Activated naive CD8-positive, alpha-beta T cell treated with anti-CD3 and anti-CD28 coated beads, Interleukin-2, amount 50 U/mL, for 16 hours (primary cell): ENCODE data around the gene BDH1.

ENCODE experiments used
- DNase-seq: peaks from one replicate; pipeline ENCODE4 v3.0.0-alpha.2; 2020; ENCODE audit warnings: low read depth, low spot score

Gene BDH1

DNA sequence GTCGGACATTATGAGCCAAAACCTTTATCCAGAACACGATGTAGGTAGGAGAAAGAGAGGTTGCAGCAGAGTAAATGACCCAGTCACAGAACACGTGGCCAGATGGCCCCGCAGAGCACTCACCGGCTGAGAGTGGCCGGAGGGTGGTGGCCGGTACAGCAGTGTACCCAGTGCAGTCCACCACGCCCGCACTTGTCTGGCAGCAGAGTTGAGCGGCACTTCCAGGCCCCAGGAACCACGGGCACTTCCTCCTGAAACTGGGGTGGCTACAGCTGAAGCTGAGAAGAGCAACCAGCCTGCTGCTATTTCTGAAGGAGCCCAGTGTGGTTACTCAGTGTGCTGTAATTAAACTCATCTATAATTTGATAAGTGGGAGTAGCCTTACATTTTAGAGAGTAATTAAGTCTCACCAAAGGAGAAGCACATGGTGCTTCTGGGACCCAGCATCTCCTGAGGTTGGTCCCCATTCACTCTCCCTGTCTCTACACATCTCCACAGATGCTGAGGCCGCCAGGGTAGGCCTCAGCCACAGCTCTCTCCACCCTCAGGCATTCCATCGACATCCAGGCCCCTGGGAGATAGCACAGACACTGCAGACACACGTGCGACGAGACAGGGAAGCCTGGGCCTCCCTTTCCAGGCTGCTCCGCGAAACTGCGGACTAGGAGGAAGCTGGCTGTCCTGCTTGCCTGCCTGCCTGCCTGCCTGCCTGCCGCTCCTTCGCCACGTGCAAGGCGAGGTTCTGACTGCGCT lies 49.8 kb downstream of the BDH1 start:
- no peak for DNase-seq

DNA sequence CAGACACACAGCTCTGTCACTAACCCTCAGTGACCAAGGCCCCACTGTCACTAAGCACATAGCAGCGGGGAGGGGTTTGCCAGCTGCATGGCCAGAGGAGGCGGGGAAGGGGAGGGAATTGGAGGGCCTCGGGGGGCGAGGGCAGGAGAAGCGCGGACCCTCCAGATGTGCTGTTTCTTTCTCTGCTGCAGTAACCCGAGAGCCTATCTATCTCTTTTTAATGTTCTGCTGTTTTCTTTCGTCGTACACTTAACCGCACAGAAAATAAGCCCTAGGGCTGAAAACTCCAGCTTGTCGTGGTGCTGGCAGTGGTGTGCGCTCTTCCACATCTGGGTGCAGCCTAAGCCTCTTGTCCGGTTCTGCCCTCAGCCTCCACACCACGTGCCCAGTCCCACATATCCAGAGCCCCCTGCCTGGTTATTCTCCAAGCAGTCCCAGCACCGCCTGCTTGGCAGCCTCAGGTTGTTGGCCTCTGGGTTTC lies 51.1 kb downstream of the BDH1 start:
- no peak for DNase-seq

DNA sequence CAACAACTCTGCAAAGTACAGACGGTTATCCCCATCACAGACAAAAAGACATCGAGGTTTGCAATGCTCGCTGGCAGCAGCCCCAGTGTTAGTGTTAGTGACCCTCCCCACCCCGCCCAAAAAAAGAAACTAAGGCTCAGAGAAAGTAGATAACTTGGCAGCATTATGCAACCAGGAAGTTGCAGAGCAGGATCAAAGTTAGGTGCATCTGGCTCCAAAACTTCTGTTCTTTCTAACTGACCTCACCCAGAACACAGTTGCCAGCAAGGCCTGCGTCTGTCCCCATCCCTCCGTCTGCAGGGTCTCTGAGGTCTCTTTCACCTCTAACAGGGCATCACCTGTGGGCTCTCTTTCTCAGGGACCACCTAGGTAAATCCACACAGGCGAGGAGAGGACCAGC lies 51.5 kb downstream of the BDH1 start:
- DNase-seq: no peak

DNA sequence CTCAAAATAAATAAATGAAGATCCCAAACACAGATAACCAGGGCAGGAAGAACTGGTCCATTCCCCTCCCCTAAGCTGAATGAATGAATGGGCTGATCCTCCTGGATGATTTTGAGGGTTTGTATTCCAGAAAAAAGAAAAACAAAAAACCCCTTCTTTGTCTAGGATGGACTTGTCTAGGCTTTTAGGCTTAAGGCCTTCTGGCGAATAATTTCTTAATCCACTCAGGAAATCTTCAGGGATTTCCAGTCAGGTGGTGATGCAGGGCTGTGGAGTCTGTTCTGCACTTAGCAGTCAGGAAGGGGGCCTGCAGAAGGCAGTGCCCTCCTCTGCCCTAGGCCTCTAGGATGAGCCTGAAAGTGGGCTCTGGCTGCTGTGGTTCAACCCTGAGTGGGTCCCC lies 52.1 kb downstream of the BDH1 start:
- no peak for DNase-seq

DNA sequence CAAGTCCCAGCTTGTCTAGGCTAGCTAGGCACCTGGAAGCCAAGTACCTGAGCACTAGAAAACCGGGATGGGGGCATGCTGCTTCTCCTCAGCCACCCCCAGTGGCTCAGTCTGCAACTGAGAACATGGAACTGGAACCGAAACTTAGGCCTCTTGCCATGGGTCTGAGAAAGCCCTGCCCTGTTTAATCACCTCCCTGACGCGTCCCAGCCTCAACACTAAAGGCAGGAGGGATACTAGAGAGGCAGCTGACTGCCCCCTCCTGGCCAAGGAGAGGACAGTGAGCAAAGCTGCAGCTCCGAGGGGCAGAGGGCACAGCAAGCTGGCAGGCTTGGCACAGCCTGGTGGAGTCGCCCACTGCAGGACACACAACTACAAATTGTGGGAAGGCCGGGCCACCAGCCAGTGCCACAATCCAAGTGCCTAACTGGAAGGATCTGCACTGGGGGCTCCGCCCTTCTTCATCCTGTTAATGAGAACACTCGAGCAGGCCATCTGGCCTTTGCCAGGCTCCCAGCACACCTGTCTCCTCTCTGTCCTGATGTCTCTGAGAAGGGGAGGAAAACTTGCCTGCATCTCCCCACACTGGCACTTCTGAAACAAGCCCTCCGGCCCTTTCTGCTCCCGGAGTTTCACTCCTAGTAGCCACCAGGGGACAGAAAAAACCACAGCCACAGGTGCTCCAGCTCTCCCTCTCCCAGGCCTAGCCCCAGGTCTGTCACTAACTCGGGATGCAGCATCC lies 53.7 kb downstream of the BDH1 start:
- DNase-seq: no peak

DNA sequence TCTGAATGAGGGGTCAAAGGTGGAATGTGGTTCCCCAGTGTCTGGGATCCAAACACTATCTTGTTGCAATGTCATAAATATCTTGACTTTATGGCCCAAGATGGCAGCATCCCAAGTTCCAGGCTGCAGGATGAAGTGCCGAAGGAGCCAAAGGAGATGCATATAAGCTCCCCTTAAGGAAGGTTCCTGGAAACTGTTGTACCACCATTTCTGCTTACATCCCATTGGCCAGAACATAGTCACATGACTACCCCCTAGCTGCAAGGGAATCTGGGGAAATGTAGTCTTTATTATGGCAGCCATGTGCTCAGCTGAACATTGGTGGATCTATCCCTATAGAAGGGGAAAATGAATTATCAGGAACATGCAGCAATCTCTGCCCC lies 54.3 kb downstream of the BDH1 start:
- no peak for DNase-seq

DNA sequence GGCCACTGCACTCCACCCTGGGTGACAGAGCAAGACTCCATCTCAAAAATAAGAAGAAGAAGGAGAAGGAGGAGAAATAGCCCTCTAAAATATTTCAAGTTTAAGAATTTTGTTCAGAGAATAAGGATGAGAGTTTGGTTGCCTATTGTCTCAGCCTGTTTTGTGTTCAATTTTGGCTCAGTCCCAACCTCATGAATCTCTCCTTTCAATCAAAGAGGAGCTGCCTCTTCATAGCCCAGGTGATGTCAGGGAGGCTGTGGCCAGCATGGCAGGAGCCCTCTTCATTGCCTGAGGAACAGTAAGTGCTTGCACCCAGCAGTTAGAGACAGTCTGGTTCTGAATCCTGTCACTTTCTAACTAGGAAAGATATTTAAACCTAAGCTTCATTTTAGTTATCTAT lies 55.0 kb downstream of the BDH1 start:
- no peak for DNase-seq

DNA sequence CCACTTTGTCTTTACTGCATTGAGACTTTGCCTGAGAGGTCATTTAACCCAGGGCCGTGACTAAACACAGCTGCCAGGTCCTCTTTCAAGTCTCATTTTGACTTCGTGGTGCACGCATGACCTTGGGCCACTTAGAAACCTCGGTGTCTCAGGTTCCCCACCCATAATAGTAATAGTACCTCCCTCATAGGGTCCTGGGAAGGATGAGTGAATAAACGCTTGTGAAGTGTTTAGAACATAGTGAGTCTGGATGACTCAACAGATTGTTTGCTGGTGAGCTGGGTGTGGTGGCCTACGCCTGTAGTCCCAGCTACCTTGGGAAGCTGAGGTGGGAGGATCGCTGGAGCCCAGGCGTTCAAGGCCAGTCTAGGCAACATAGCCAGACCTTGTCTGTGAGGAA lies 56.3 kb downstream of the BDH1 start:
- DNase-seq: no peak

DNA sequence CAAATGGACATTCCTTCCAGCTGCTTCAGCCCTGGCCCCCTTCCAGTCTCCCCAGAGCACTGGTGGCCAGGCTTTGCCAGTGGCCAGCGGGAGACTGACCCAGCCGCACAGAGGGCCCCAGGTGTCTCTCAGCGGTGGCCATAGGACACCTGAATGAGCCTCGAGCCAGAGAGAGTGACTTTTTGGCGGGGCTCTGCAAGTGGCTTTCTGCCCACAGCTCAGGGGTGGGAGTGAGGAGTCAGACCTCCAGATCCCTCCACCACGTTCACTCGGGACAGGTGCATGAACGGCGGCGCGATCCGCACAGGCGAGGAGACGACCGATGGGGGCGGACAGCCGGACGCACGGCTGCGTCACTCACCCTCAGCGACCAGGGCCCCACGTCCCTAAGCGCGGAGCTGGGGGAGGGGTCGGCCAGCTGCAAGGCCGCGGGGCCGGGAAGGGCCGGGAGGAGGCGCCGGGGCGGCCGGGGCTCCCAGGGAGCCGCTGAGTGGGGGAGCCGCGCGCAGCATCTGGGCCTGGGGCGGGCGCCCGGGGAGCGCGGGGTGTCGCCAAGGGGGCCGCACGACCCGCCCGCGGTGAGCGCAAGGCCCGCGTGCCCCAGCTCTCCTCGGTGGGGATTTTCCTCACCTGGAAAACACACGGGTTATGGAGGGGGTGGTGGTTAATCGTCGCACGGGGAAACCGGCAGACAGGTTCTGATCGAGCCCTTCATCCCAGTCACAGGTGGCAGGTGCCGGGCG lies 57.1 kb downstream of the BDH1 start:
- no peak for DNase-seq

DNA sequence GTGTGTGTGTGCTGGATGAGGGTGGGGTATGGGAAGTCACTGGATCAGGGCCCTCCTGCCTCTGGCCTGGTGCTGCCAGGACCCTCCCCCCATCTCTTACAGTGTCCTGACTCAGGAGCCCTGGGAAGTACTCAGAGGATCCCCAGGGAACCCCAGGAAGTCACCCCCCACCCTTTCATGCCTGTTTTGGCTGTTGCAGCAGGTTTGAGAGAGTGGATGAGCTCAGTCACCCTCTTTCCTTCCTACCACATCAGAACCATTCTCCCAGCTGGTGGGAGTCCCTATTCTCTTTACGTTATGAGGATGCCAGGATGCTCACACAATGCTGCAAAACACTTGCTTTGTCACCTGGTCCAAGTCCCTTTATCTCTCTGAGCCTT lies 59.0 kb downstream of the BDH1 start:
- no peak for DNase-seq

DNA sequence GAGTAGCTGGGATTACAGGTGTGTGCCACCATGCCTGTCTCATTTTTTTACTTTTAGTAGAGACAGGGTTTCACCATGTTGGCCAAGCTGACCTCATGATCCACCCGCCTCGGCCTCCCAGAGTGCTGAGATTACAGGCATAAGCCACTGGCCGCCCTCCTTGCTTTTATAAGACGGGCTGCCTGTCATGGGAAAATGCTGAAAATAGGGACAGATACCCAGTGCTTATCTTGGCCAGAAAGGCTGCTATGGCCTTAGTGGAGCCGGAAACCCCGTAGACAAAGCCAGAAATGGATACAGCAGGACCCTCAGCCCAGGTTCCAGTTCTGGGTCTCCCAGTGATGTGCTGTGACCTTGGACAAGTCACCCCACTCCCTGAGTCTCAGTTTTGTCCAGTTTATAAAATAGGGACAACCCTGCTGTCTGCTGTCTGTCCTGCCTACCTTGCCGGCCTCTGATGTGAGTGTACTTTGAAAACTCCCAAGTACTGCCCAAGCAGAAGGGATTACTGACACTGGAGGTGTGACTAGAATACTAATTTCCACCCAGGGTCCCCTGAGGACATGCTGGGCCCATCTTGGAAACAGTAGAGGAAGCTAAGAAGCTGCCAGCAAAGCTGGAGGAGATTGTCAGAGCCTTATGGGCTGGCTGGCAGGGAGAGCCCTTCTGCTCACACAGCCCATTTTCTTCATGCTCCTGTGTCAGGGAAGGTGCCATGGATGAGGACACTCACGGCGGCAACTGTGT lies 59.6 kb downstream of the BDH1 start:
- DNase-seq: no peak

DNA sequence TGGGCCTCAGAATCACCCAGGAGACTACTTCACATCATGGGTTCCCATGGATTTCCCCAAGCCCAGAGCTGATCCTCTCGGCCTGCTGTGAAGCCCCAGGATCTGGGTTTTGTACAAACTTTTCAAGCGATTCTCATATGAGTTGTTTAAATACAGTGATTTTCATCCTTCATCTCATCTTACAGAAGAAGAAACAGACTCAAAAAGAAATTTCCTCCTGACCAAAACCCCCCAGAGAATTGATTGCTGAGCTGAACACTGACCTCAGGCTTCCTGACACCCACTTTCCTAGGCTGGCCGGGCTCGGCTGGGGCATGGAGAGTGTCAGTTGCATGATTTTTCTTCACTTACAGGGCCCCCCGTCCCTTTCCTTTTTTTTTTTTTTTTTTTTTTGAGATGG lies 60.3 kb downstream of the BDH1 start:
- DNase-seq: no peak

DNA sequence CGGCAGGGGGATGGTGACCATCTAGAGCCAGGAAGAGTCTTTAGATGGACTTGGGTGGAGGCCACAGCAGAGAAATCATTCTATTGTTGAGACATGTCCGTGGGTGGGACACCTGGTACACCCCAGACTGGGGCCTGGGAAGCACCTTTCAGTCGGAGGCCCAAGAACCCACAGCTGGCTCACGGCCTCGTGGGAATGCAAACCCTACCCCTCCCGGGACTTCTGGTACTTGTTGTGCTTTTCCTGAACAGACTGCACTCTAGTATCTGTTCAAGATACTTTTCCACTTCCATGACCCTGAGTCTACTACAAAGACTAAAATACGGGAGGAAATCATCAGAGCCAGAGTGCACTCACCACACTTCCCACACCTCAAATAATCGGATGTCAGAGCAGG lies 60.7 kb downstream of the BDH1 start:
- no peak for DNase-seq

DNA sequence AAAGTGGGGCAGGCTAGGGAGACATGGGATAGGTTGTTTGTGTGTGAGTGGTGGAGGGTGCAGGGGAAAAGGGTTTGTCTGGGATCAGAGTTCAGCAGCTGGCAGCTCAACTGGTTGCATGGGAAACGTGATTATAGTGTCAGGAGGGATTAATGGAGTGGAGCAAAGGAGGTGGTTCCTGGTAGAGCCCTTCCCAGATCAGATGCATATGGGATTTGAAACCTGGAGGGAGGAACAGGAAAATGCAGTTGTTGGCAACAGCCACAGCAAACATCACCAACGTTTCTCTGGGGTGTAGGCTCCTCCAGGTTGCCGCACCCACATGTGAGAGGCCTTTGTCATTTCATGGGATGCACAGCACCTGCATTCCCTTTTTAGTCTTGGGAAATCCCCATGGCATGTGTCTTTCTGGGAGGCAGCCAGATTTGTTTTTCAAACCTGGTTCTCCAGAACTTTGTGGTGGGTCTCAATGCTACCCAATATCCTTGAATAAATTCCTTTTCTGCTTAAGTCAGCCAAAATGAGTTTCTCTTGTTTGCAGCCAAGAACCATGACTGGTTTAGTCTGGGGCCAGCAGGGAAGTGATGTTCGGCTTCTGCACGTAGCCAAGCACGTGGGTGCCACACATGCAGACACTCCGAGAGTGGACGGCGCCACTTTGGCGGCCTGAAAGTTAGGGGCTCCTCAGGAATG lies 61.3 kb downstream of the BDH1 start:
- DNase-seq: no peak

DNA sequence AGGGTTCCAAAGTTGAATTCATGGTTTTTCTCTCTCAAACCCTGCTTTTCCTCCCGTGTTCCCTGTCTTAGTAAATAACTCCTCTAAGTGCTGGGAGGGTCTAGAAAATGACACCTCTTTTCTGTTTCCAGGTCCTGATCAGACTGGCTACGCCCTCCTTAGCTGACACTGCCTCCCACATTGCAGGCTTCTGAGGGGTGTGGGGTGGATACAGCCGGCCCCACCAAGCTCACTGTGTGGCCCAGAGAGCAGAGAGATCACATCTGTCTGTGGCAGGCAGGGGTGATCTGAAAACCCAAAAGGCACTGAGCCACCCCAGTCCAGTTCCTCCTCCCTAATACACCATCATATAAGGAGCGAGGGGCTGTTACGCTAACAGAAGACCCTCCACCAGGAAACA lies 62.7 kb downstream of the BDH1 start:
- DNase-seq: no peak

DNA sequence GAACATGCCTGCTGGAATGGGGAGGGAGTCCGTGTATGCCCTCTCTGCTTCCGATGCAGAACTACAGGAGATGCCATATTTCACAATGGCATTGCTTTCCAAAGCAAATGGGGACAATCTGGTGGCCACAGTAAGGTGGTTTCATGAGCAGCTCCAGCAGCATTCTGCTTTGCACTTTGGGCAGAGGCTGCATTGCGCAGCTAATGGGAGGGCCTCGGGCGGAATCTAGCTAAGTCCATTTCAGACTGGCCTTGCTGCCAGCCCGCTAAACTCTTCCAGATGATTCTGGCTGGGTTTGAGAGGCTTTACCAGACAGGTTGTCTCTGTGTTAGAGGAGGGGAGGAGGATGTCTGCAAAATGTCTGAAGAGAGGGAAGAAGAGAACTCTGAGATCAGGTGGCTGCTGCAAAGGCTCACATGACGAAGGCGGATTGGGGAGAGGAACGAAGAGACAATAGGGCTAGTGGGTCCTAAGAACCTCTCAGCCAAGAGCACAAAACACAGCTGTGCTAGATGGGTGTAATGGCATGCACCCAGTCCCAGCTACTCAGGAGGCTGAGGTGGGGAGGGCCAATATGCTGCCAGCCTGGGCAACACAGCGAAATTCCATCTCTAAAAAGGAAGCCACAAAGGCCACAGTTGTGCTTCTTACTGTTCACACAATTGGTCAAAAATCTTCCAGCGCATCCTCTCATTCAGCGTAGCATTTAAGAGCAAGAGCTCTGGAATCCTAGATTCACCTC lies 63.7 kb downstream of the BDH1 start:
- no peak for DNase-seq

DNA sequence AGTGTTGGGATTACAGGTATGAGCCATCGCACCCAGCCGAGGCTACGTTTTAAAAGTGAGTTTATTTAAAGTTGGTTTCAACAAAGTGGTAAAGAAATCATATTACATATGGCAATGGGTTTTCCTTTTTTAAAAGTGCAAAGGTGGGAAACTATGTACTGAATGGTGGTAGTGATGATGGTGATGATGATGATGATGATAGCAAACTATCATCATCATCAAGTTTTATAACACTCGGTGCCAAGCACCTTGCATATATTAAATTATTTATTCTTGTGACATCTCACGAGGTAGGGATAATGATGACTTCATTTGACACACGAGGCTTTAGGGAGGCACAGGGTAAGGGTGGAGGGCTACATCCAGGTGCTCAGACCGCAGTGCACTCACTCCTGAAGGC lies 64.3 kb downstream of the BDH1 start:
- no peak for DNase-seq

DNA sequence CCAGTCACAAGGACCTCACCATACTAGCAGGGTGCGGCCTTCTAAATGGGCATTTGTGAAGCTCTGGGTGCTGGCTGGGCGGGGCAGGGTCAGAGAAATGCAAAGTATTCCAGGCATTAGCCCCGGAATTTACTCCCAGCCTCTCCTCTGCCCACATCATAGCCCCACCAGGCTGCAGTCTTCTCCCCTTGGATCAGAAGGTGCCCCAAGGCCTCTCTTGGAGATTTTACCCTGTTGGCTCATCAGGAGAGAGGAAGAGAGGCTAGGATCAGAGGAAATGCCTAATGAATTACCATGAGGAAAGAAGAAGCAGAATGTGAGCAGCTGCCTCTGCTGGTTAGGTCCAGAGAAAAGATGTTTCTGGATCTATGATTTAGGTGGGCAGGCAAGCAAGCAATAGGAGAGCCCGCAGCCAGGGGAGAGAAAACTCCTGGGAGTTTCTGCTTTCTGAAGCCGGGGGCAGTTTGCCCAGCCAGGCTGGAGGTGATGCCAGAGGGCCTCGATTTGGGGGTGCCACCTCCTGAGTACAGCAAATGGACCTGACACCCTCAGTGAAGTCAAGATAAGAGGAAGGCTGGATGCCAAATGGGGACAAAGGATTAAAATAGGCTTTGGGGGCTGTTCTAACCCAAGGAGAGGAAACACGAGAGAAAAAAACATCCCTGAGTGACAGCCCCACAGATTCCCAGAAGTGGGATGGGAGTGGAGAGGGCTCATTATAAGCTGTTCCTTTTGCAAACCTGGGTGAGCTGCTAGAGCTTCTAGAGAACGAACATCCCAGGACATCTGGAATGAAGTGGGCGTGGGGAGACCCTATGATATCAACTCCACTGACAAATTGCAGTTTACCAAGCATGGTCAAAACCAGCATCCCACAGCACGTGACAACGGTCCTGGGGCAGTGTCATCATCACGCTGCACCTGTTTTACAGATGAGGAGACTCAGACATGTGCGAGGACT lies 65.4 kb downstream of the BDH1 start:
- no peak for DNase-seq

DNA sequence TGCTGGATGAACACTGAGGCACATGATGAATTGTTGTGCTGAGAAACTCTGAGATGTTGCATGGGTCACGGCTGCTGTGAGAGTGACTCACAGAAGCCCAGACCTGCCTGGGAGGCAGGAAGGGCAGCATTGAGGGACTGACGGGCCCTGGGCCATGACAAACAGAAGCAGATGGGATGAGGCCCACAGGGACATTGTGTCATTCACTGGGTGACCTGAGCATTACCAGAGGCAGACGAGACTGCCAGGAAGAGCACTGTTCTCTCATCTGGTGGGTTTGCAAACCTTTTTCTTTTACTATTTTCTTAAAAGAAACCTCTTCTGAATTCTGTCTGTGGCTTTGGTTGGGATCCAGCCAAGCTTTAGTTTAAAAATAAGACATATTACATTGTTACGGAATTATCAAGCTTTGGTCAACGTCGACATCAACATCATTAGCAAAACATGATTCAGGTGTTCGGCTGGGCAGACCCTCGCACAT lies 67.8 kb downstream of the BDH1 start:
- no peak for DNase-seq
